ENCODE data around the gene PRKN.

Gene PRKN

DNA sequence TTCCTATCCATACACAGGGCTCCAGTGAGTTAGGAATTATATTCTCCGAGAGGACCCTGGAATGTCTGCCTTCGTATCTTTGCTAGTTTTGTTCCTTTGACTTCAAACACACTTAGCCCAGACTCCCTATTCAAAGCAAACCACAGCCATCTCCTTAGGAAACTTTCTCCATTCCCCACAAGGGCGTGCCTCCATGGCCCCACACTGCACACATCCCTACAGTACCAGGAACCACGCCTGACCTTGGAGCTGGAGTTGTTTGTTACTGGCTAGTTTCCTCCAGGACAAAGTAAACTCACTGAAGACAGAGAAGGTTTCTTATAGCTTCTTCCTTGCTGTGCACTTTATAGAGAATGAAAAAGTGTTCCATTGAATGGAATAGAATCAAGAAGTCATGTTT is 1040.9 kb downstream of the PRKN start:
- no peak for DNase-seq (ENCODE audit: low read depth in 2 of 3, low spot score in 1 of 3)

DNA sequence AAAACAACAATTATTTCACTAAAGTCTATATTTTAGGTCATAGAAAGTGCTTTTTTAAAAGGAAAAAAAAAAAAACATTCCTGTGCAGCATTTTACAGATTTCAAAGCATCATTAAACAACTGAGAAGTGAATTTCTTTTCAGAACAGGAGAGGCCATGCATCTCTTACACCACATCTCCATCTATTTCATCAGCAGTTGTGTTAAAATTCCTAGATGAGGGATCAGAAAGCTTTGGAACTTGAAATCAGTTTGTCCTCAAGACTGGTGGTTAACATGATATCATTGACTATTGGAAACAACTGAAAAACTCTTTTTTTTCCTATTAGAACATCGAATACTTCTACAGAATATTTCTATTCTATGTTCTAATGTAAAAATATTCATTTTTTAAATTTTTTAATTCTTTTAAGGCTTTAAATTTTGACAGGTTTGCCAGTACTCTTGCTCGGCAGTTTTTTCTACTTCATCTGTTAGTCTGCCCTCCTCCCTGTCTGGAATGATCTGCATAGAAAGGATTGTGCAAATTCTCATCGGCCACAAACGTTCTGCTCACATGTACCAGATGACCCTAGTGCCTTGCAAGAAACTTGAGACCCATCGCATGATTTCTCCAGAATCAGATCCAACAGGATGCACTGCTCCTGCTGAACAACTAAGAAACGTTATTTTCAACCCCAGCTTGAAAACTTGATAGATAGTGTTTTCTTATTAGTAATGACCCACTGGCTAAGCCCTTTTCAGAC is 1042.7 kb downstream of the PRKN start:
- no peak for DNase-seq (ENCODE audit: low read depth in 2 of 3, low spot score in 1 of 3)

DNA sequence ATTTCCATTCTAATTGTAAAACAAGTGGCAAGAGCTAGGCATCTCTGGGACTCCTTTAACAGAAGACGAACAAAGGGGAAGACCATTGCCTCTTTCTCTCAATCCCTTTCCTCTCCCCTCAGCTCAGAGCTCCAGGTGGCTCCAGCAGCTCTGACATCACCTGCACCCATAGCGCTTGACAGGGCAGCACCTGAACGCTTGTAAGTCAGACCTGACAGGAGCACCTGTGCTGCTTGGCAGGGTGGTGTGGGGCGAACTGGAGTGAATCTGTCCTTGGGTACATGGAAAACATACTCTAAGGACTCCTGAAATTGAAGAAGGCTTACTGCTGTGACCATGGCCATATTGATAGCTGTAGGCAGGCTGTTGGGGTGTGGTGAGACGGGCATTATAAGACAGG is 1044.2 kb downstream of the PRKN start:
- no peak for DNase-seq (ENCODE audit: low read depth in 2 of 3, low spot score in 1 of 3)

DNA sequence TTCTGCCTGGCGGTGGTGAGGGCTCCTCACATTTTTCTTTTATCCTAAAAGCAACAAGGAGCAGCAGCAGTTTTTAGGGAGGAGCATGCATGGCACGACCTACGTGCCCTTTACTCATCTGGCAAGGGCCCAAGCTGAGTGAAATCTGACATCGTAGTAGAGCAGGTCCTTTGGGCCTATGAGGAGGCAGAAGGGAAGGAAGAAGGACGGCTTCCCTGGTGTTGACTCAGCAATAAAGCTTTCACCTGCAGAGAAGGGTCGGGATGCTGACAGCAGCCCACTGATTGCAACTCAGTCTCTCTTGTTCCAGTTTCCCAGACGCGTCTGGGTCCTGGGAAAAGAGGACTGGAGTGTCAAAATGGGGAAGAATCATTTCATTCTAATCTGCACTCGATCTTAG is 1044.6 kb downstream of the PRKN start:
- DNase-seq (ENCODE audit: low read depth in 2 of 3, low spot score in 1 of 3), result no peak

DNA sequence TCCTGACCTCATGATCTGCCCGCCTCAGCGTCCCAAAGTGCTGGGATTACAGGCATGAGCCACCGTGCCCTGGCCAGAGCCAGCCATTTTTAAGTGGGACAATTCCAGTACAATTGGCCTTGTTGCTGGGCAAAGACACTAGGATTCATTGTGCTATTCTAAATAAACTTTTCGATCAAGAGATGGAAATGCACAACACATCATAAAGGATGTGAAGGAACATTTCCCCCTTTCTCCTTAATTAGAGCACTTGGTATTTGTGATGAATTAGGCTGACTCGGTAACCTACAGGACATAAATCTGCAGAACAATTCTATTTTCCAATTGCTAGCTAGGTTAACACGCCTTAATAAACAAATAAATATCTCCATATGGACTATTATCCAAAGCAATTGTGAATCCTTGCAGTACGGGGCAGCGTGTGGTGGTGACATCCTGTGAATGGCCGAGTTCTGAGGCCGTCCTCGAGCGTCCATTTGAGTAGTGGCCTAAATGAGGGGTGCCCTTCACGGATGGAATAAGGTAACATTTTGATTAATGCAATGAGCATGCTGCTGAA is 1047.5 kb downstream of the PRKN start:
- DNase-seq (ENCODE audit: low read depth in 2 of 3, low spot score in 1 of 3), result no peak

DNA sequence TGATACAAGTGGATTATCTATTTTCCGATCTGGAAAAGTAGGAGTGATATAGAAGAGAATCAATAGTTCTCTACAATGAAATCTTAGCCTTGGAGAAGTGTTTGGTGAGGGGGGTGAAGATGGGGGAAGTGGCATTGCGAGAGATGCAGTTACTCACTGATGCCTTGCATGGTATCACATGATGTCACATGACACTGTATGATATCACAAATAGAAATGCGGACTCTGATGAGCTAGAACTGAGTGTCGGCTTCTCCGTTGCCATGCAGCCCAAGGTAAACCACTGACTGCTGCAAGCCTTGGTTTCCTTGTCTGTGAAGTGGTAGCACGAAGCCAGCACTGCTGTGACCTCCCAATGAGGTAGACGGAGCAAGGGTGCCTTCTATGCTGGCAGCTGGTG is 1050.4 kb downstream of the PRKN start:
- DNase-seq (ENCODE audit: low read depth in 2 of 3, low spot score in 1 of 3), result no peak

DNA sequence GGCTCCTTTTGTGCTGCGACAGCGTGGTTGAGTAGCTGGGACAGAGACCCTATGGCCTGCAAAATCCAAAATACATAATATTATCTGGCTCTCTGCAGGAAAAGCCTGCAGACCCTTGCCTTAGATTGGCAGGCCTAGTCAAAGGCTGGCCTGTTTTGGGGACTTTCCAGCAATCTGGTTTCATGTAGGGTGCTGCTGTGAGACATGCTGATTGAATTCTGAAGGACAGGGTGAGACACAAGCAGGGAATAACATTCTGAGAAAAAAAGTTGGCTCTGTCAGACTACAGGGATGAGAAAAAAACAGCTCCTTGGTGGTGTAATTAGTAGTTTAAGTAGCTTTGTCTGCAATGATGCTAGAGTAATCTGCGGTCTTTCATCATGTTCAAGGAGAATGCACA is 1051.0 kb downstream of the PRKN start:
- no peak for DNase-seq (ENCODE audit: low read depth in 2 of 3, low spot score in 1 of 3)

DNA sequence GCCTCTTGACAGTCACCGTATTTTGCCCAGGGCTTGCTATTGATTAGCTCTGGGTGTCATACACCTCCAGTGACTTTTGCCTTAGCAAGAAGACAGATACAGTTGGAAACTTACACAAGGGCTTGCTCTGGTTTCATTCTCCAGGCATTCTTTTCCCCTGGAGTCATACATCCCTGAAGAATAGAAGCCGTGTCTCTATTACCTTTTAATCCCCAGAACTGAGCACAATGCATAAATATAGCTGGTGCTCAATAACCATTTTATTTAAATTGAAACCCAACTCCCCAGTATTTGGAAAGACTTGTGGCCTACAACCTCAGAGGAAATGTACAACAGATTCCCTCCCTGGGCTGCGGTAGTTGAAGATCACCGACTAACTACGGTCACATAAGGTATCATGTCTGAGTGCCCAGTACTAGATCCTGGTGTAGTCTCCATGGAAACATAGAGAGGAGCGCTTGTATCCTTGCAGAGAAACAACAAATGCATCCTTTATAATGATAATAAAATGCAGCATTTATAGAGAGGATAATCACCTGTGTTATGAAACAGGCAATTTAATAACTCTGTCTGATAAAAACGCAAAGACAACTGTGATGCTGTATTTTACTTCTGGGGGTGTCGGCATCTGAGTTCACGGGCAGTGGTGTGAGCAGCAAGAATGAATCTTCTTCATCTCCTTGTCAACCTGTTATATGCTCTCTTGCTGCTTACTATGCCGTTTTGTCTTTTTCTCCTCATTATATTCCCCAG is 1052.5 kb downstream of the PRKN start:
- no peak for DNase-seq (ENCODE audit: low read depth in 2 of 3, low spot score in 1 of 3)

DNA sequence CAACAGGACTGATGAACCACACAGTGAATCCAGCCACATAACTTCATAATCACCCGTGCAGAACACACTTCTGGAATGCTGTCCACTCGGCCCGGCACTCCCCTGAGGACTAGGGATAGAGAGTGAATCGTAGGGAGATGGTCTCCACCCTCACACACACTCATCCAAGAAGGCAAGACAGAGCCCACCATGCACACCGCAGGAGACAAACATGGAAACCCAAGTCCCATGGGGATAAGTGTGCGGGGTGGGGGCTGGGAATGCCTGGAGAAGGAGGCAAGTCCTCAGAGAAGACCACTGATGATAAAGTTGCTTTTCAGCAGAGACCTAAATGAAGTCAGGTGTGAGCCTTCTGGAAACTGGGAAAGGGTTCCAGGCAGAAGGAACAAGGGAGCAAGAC is 1054.5 kb downstream of the PRKN start:
- no peak for DNase-seq (ENCODE audit: low read depth in 2 of 3, low spot score in 1 of 3)

DNA sequence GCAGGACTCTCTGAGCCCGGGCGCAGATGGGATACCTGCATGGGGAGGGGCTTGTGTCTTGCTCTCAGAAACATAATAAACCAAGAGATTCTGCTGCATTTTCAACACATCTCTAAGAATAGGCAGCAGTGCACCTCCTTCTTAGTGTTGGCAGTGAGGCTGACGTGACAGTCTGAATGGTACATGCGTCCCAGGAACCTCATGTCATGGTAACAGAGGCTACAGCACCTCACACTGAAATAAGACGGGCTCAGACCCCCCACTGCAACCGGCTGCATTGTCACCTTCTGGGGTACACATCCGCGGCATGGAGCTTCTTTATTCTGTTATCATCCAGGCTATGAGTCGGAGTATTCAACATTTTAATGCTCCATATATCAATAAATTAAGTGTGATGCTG is 1056.4 kb downstream of the PRKN start:
- DNase-seq (ENCODE audit: low read depth in 2 of 3, low spot score in 1 of 3), result no peak

DNA sequence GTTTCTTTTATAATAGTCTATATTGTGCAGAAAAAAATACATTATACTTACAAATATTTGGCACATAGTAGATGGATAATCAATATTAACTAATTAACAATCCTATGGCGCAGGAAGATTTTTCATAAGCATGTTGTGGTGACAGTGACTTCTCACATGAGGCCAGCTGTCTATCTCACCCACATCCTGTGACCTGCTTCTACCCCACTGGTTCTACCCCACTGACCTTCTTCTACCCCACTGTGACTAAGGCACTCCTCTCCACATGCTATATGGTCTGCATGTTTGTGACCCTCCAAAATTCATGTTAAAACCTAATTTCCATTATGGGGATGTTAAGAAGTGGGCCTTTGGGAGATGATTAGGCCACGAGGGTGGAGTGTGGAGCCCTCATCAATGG is 1058.9 kb downstream of the PRKN start:
- DNase-seq (ENCODE audit: low read depth in 2 of 3, low spot score in 1 of 3), result no peak

DNA sequence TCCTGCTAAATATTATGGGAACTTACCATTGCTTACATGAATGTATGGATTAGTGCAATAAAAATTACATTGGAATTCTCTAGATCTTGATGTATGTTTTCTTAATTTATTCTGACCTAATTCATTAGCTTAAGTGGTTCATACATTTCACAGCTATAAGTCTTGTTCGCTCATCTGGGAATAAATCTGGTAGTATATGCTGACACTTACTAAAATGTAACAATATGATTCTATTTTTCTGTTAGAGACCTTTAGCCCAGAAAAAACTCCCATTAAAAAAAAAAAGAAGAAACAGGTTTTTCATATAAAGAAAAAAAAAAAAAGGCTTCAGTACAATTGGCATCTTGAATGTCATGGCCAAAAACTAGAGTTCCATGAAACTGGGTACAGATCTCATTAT is 1059.6 kb downstream of the PRKN start:
- DNase-seq (ENCODE audit: low read depth in 2 of 3, low spot score in 1 of 3), result no peak

DNA sequence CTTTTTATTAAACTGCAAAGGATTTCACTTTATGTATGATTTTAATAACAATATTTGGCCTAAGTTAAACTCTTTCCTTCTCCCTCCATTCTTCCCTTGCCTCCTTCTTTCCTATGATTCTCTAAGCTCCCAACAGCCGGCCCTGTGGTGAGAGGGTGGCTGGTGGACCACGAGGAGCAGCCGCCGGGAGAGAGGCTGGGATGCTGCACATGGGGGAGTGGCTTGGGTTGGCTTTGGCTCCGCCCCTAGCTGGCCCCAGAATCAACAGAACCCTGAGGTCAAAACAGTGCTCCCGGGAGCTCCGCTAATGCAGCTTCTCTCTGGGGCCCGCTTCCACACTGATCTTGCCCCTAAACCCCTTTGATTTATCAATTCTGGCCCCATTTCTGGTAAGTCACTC is 1063.9 kb downstream of the PRKN start:
- no peak for DNase-seq (ENCODE audit: low read depth in 2 of 3, low spot score in 1 of 3)

DNA sequence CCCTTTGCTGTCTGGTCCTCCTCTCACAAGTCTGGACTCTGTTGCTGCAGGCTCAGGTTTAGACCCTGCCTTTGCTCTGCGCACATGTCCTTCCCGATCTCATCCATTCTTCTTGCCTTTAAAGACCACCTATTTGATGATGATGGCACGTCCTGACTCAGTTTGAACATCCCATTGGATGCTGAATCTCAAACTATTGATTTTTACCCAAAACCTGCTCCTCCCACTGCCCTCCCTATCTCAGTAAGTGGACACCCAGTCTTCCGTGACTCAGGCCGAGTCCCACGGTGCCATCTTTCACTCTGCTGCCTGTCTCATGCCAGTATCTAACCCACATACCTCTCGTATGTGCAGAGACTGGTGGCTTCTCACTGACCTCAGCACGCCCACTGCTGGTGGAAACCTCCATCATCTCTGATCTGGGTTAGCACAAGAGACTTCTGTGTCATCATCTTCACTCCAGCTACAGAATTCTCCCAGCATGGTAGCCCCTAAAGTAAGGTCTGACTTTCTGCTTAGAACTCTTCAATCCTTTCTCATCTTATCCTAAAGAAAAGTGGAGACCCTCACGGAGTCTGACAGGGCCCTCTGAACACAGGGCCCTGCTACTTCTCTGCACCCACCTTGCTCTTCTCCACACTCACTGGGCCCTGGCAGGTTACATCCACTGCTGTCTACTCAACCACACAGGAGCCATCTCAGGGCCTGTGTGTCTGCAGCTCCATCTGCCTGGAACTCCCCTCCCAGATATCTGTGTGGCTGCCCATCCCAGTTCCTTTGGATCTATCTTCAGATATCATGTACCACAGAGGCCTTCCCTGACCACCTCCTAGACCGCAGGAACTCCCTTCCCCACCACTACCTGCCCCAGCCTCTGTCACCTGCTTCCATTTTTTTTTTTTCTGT is 1066.6 kb downstream of the PRKN start:
- DNase-seq (ENCODE audit: low read depth in 2 of 3, low spot score in 1 of 3), result no peak

DNA sequence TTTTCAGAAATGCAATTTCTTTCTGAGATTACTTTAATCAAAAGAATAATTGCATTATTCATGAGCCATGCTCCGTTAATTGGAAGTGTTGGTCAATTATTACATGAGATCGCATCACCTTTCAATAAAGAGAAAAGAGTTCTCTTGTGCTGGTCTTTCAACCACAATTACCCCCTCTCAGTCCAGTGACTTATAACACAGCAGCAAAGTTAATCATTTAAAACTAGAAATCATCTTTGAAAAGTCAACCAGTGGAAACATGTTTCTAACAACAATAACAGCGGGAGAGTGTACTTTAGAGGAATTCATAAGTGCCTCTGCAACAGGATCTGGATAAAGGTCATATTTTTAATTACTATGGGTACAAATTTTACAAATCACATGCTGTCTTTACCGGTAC is 1069.4 kb downstream of the PRKN start:
- no peak for DNase-seq (ENCODE audit: low read depth in 2 of 3, low spot score in 1 of 3)

DNA sequence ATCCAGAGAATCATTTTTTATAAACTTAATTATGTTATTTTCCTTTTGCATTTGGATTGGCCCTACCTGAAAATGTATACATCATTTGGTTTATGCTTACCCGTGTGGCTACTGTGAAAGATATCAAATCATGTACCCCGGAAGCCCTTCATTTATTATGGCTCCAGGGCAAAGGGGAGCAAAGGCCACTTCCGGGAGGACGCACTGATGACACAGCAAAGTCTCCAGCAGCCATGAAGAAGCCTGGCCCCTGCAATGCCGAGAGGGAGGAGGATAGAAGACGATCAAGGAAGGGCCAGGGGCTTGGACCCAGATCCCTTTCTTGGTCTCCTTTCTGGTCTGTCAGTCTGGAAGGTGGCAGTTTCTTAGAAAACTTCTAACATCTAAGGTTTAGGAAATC is 1073.4 kb downstream of the PRKN start:
- no peak for DNase-seq (ENCODE audit: low read depth in 2 of 3, low spot score in 1 of 3)

DNA sequence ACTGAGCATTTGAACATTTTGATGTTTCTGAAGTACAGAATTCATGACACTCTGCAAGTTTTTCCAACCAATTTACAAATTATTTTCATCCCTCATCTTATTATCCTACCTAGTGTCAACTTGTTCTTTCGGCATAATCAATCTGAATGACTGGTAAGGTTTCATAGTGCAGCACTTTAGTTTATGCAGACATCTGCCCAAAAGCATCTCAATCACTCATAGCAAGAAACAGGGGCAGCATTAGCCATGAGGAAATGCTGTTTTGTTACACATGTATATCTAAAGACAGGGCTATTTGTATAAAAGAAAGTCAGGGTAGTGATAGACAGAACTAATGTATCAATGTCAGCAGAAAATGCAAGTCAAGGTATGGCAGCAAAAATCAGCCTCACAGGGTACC is 1075.6 kb downstream of the PRKN start:
- DNase-seq (ENCODE audit: low read depth in 2 of 3, low spot score in 1 of 3), result no peak

DNA sequence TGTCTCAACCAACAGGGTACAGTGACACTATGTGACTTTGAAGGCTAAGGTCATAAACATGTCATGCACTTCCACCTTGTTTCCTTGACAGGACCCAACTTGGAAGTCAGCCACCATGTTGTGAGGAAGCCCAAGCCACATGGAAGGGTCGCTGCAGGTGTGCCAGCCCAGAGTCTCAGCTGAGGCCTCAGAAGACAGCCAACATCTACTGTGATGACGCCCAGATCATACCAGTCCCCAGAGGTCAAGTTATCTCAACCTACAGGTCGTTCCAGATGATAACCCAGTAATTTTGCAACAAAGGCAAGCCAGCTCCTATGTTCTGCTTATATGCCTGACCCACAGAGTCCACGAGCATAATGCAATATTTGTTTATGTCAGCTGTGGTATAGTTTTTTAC is 1077.7 kb downstream of the PRKN start:
- no peak for DNase-seq (ENCODE audit: low read depth in 2 of 3, low spot score in 1 of 3)

DNA sequence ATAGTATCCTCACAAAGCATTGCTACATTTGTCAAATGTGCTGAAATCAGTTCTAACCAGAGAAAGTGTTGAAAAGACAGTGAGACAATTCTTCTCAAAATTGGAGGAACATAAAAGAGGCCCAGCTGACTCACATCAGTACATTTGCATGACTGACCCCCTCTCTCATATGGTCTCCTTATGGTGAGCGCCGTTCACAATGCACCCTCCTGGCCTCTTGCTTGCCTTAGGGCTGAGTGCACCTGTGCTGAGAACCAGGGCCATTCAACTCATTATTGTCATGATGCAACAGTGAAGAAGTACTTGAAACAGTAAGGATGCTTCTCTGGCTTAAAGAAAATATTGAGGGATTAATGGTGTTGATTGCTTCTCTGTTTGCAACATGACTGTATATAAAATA is 1078.5 kb downstream of the PRKN start:
- DNase-seq (ENCODE audit: low read depth in 2 of 3, low spot score in 1 of 3), result no peak

DNA sequence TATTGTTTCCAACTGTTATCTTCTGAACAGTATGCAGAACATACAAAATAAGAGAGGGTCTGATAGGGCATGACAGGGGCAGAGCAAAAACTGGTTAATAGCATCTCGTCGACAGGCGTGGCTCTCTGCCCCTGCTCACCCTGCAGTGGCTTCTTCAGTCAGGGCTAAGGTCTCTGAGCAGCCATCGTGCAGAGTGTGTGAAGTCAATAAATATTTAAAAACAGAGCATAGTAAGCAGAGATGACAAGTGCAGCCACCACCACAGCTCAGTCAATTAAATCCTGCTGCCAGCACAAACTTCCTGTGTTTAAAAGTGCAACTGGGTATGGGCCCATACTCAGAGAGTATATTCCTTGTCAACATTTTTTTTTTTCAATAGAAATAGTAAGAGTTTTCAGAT is 1080.3 kb downstream of the PRKN start:
- DNase-seq (ENCODE audit: low read depth in 2 of 3, low spot score in 1 of 3), result no peak

DNA sequence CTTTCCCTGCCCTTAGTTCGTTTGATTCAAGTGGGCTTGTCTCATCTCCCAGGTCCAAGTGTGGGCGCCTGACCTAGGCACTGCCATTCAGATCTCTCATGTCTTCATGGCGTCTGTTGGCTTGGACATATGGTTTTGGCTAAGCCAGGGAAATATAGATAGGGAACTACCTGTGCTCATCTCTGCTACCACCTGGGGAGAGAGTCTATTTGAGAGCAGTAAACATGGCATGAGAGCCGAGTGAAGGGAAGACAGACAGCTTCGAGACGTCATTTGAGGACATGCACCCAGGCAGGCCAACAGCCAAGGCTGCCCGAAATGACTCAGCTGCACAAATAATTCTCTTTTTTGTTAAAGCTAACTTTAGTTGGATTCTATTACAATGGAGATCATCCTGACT is 1083.0 kb downstream of the PRKN start:
- no peak for DNase-seq (ENCODE audit: low read depth in 2 of 3, low spot score in 1 of 3)

DNA sequence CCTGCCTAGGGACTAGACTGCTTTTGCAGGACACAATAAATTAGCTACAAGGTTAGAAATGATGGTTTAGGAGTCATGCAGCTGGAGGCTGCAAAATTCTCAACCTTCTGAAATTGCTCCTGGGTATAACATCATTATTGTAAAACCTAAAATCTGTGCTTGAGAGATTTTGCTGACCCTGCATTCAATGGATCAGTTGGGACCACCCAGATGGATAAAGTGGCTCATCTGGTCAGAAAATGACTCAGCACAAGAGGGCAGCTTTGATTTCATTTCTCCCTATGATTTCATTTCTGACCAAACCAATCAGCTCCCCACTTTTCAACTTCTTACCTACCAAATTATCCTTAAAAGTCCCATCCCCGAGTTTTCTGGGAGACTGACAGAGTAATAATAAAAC is 1086.4 kb downstream of the PRKN start:
- DNase-seq (ENCODE audit: low read depth in 2 of 3, low spot score in 1 of 3), result no peak
